AG09309 (cell line): ENCODE results near the gene EEA1.
A peak's percentile ranks its signal among the peaks of the same experiment; 100 is the strongest.

Experiments used
- DNase-seq: peaks from one replicate; pipeline ENCODE4 v3.0.0-alpha.2; 2010; ENCODE audit warnings: low read depth
- H3K4me3 ChIP-seq: 2 replicates; pipeline ENCODE4 v1.5.1; 2011; ENCODE audit warnings: mild to moderate bottlenecking, low read depth, low read length, moderate library complexity; ENCODE audit not compliant: control insufficient read depth
- TF ChIP-seq, protein P1 (sequence below): IDR thresholded peaks from 2 replicates; pipeline ENCODE4 v1.5.1; 2011; ENCODE audit warnings: mild to moderate bottlenecking, low read depth, low read length, inconsistent platforms; ENCODE audit not compliant: insufficient read depth, control insufficient read depth; ENCODE audit errors: missing control alignments

Gene EEA1

DNA sequence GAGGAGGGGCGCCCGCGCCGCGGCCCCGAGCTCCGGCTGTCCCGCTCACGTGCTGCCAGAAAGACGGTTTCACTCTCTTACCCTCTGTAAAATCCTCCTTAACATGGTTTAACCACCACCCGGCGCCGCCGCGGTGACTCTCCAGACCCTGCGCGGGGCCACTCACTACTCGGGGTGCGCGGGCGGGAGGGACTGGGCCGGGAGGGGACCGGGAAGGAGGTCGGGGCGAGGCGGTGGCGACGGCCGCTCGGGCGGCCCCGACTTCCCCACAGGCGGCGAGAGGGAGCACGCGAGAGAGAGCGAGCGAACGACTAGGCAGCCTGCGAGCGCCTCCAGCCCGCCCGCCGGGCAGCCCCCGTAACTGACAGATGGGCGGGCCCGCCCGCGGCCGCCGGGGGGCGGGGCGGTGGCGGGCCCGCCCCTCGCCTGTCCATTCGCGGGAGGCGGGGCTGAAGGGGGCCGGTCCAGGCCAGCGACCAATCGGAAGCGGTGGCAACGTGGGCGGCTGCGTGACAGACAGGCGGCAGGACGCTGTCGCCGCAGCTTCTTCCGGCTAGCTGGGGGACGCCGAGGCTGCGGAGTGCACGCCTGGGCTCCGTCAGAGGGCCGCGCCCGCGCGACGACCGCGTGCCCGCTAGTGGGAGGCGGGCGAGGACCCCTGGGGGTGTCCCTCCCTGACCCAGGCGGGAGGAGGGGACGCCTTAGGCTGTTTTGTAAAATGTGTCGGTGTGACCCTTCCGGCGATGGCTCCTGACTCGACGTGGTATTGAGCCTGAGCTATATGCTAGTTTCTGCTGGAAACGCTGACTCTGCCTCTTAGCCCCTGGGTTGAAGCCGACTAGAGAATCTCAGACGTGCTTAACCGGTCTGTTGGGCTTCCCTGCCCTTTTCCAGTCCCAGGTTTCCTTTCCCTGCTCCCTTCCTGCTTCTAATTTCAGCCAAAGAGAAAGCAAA is at the start of gene EEA1:
Gene EEA1, minus strand, starts transcription at position 334 of the 954 bp plus-strand sequence. Its CDS starts 229 bp downstream, at position 105.
- H3K4me3 ChIP-seq = peak within 1 kb of the TSS; percentile 65
- TF ChIP-seq, protein P1, sequence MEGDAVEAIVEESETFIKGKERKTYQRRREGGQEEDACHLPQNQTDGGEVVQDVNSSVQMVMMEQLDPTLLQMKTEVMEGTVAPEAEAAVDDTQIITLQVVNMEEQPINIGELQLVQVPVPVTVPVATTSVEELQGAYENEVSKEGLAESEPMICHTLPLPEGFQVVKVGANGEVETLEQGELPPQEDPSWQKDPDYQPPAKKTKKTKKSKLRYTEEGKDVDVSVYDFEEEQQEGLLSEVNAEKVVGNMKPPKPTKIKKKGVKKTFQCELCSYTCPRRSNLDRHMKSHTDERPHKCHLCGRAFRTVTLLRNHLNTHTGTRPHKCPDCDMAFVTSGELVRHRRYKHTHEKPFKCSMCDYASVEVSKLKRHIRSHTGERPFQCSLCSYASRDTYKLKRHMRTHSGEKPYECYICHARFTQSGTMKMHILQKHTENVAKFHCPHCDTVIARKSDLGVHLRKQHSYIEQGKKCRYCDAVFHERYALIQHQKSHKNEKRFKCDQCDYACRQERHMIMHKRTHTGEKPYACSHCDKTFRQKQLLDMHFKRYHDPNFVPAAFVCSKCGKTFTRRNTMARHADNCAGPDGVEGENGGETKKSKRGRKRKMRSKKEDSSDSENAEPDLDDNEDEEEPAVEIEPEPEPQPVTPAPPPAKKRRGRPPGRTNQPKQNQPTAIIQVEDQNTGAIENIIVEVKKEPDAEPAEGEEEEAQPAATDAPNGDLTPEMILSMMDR = peak; percentile 5
- peak; percentile 82 for DNase-seq

DNA sequence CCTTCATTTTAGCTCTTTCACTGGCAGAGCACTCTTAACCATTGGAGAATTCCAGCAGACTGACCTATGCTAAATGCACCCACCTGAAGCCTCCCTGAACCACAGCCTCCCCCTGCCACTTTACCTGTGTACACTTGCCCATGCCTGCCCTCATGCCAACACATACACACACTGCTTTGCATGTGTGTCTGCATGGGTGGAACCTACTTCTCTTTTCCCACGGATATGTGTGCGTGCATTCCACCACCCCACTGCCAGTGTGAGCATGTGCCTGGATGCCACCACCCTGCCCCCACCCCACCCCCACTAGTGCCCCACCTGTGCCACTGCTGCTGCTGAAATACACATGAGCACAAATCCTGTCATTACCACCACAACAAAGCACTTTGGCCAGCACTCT is 49.5 kb upstream of the EEA1 start:
- H3K4me3 ChIP-seq = no peak overlapping the region
- TF ChIP-seq, protein P1 = no peak

DNA sequence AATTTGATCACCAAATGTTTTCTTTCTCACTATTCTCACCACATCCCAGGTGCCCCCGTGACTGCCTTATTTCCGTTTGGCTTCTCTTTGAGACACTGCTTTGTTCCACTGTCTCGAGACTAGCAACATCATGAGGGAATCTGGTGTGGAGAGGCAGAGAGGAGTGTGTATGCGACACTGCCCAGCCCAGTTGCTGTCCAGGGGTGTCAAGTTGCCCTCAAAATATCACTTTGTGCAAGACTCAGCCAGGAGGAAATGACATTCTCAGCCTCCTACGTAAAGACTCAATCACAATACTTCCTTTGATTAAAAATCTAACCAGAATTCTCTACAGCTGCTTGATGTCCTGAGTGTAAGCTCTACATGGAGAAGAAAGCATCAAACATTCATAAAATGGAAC is 48.2 kb upstream of the EEA1 start:
- TF ChIP-seq, protein P1 = no peak
- H3K4me3 ChIP-seq = no peak overlapping the region
- no peak for DNase-seq

More for the DNA sequence above, 49.5 kb upstream of the EEA1 start:
- DNase-seq = no peak

DNA sequence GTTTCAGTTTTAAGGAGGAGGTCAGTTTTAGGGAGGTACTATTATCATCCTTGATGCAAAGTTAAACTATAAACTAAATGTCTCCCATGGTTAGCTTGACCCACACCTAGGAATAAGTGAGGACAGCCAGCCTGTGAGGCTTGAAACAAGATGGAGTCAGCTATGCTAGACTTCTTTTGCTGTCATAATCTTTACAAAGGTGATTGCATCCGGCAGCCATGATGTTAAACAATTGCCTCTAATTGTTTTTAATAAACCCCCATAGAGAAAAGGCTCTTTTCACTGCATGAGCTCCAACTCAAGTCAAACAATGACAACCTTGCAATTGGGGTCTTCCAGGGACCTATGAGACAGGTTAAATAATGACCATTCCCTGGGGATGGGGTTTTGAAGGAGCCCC is 45.7 kb upstream of the EEA1 start:
- TF ChIP-seq, protein P1 = no peak
- H3K4me3 ChIP-seq = no peak overlapping the region
- no peak for DNase-seq

DNA sequence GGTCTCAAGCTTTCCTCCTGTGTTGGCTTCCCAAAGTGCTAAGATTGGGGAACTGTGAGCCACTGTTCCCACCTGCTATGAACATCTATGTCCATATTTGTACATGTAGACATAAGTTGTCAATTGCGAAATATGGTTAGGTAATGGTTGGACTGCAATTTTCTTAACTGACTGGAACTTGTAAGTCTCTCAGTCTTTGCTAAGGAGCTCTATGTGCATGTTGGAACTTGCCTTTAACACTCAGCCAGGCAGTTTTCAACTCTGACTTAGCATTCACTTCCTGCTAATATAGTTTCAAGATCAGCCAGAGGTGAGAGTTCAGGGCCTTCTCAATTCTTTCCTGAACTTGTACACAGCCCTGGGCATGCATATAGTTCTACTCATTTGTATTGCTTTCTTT is 44.5 kb upstream of the EEA1 start:
- H3K4me3 ChIP-seq = no peak overlapping the region
- TF ChIP-seq, protein P1 = no peak
- DNase-seq = peak; percentile 78

DNA sequence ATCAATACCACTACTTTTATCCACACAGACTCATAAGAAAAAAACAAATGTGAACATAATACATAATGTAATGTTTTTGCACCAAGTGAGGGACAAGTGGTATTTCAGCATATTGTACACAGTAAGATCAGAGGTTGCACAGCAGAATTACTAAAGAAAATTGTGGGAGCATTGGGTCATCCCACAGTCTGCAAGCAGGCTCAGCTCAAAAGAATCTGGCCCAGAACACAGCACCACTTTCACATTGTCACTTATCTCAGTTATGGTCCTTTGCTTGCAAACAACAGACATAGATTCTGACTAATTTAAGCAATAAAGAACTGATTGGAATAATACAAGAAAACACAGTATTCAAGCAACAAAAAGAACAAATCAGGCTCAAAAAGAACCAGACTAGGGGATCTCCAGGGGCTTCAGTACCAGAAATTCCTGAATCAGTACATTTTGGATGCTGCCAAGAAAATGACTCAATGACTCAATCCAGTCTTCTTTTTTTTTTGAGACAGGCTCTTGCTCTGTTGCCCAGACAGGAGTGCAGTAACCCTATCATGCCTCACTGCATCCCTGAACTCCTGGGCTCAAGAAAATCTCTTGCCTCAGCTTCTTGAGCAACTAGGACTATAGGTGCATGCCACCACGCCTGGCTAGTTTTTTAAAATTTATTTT is 42.9 kb upstream of the EEA1 start:
- TF ChIP-seq, protein P1 = no peak
- DNase-seq = peak; percentile 48
- no peak overlapping the region for H3K4me3 ChIP-seq
